ENCODE results near the gene S100A12. TPM values are rescaled to one million over a fixed set of nuclear protein-coding genes. Genes with fewer than 3 reads are reported as not detected.

S100A12 gene
- total RNA-seq, 1 experiment from 2014 or later = not detected

DNA sequence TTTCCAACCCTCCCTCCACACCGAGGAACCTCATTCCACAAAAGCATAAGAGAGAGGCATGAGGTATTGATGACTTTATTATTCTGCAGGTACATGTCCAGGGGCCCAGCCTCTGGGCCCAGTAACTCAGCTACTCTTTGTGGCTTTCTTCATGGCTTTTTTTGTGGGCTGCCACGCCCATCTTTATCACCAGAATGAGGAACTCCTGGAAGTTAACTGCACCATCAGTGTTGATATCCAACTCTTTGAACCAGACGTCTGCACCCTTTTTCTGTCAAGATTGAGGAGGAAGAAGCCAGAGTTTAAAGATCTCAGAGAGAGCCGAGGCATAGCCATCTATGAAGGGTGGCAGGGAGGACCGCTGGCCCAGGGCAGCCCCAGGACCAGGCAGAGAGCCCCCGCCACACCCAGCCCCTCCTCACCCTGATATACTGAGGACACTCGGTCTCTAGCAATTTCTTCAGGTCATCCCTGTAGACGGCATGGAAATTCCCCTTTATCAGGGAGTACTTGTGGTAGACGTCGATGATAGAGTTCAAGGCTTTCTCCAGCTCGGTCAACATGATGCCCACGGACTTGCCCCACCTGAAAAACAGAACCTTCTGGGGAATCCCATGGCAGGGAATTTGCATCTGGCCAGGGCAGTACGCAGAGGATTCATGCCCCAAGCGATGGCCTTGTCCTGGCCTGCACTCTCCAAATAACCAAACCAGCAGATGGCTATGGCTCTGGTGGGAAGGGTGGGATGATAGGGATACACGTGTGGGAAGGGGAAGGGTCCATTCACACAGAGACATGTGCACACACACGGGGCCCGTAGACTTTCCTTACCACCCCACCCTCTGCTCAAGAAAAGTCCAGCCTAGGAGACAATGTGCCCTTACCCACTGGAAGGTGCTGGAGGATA is 14.8 kb upstream of the S100A12 start:
- no peak overlapping the region for H3K27ac ChIP-seq (ENCODE audit: insufficient read length, low read depth, low read length)
- H2BK5ac ChIP-seq (ENCODE audit: insufficient read length, low read length) = no peak overlapping the region
- no peak overlapping the region for H3K27ac Mint-ChIP-seq
- H4K5ac ChIP-seq (ENCODE audit: insufficient read length, low read depth, low read length) = no peak overlapping the region
- no peak overlapping the region for H2BK120ac ChIP-seq (ENCODE audit: low read depth, low read length, poor library complexity, severe bottlenecking)
- no peaks in the 10 kb centered on the region for H3K9me3 Mint-ChIP-seq
- no peaks in the 10 kb centered on the region for H3K27me3 ChIP-seq (ENCODE audit: insufficient read depth, low read length)
- H3K14ac ChIP-seq (ENCODE audit: insufficient read depth, low read length) = no peak overlapping the region
- no peak overlapping the region for H2AK5ac ChIP-seq (ENCODE audit: insufficient read length, low read length)
- no peak overlapping the region for H2BK12ac ChIP-seq (ENCODE audit: insufficient read length, low read depth, low read length)
- H3K4ac ChIP-seq (ENCODE audit: low read depth, low read length) = no peak overlapping the region
- H4K91ac ChIP-seq (ENCODE audit: insufficient read length, low read depth, low read length) = no peak overlapping the region
- H3K36me3 Mint-ChIP-seq (ENCODE audit: insufficient read depth in 1 of 3, low read depth in 3 of 3) = no peaks in the 10 kb centered on the region
- H4K8ac ChIP-seq (replicated peaks; ENCODE audit: insufficient read length, low read depth, low read length) = no peak overlapping the region
- H3K9ac ChIP-seq (ENCODE audit: extremely low read depth, insufficient read length, low read length) = no peak overlapping the region
- H2BK15ac ChIP-seq (ENCODE audit: low read depth, low read length) = no peak overlapping the region
- H2AFZ ChIP-seq (ENCODE audit: low read length) = no peak overlapping the region
- no peak overlapping the region for H3K18ac ChIP-seq (ENCODE audit: insufficient read length, low read depth, low read length)
- no peak overlapping the region for H3K56ac ChIP-seq (ENCODE audit: insufficient read length, low read depth, low read length)
- TF ChIP-seq, protein P1, sequence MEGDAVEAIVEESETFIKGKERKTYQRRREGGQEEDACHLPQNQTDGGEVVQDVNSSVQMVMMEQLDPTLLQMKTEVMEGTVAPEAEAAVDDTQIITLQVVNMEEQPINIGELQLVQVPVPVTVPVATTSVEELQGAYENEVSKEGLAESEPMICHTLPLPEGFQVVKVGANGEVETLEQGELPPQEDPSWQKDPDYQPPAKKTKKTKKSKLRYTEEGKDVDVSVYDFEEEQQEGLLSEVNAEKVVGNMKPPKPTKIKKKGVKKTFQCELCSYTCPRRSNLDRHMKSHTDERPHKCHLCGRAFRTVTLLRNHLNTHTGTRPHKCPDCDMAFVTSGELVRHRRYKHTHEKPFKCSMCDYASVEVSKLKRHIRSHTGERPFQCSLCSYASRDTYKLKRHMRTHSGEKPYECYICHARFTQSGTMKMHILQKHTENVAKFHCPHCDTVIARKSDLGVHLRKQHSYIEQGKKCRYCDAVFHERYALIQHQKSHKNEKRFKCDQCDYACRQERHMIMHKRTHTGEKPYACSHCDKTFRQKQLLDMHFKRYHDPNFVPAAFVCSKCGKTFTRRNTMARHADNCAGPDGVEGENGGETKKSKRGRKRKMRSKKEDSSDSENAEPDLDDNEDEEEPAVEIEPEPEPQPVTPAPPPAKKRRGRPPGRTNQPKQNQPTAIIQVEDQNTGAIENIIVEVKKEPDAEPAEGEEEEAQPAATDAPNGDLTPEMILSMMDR (conservative IDR thresholded peaks at IDR 0.05) = no peak
- DNase-seq = no peak
- no peaks in the 10 kb centered on the region for H3K9me3 ChIP-seq (ENCODE audit: control insufficient read depth, low read depth, low read length)
- no peaks in the 10 kb centered on the region for H3K23me2 ChIP-seq (ENCODE audit: insufficient read length, low read depth, low read length, poor library complexity, severe bottlenecking)
- no peak overlapping the region for H3K4me3 Mint-ChIP-seq
- no CpG with 5 or more reads among the region's 17 CpGs for WGBS (ENCODE audit: extremely low coverage, insufficient read length, low lambda C conversion rate)
- H4K20me1 ChIP-seq (ENCODE audit: control insufficient read depth, insufficient read depth, insufficient read length) = no peaks in the 10 kb centered on the region
- H3T11ph ChIP-seq (ENCODE audit: low read length) = no peak overlapping the region
- H3K23ac ChIP-seq (ENCODE audit: insufficient read length, low read depth, low read length) = no peak overlapping the region
- H3K27me3 Mint-ChIP-seq (ENCODE audit: low read depth) = peaks cover 7% of the 10 kb centered on the region
- no peak overlapping the region for H3K4me2 ChIP-seq (ENCODE audit: insufficient read depth, insufficient read length, low read length)
- H3K79me1 ChIP-seq (ENCODE audit: insufficient read depth, low read depth, low read length, poor library complexity, severe bottlenecking) = no peaks in the 10 kb centered on the region
- no peaks in the 10 kb centered on the region for H3K79me2 ChIP-seq (ENCODE audit: insufficient read depth, low read length)
- no peaks in the 10 kb centered on the region for H3K4me1 ChIP-seq (ENCODE audit: insufficient read depth, low read length)
- peaks cover 0 to 2% of the 10 kb centered on the region in 2 experiments; a peak in 1 of 4 replicates for H3K4me1 Mint-ChIP-seq
- no peak overlapping the region for H2BK20ac ChIP-seq (ENCODE audit: low read depth, low read length, poor library complexity, severe bottlenecking)

All from H9 (cell line).